ENCODE measurements around the gene FAHD2B. TPM values are rescaled to one million over a fixed set of nuclear protein-coding genes. Genes with fewer than 3 reads are reported as not detected.

FAHD2B gene, protein sequence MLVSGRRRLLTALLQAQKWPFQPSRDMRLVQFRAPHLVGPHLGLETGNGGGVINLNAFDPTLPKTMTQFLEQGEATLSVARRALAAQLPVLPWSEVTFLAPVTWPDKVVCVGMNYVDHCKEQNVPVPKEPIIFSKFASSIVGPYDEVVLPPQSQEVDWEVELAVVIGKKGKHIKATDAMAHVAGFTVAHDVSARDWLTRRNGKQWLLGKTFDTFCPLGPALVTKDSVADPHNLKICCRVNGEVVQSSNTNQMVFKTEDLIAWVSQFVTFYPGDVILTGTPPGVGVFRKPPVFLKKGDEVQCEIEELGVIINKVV
- 14.0 TPM for total RNA-seq

DNA sequence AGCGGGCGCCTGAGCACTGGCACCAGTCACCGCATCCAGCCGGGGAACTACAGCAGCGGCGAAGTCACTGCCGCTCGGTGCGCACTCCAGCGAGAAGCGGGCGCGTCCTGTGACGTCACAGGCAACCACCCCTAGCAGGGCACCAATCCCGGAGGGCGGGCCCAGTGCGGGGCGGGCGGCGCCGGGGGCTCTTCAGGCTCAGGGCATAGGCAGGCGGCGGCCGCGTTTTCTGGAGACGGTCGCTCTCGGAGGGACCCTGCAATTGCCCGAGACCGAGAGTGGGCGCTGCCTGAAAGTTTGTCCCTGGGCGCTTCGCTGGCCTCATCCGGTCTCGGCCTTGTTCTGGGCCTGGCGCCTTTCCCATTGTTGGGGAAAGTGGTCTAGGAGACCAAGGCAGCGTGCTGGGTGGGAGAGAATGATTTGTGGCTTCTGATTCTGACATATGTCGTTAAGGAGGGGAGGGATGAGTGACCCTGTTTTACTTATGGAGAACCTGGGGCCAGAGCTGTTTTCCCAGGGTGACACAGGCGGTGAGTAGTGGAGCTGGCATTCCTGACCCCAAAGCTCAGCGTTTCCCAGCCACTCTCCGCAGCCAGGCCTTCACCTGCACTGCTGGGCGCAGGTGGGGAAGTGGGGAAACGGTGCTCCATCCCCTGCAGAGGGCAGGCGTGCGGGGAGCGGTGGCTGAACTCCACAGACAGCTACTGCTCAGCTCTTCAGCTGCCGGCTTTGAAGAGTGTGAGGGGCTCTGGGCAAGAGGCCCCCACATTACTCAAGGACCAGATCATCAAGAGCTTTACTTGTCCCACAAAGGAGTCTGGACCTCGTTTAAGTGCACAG, at the start of gene FAHD2B:
TSS of gene FAHD2B (minus strand) at position 111 of the 840 bp plus-strand sequence. CDS start 3,176 bp downstream, outside the sequence.

DNA sequence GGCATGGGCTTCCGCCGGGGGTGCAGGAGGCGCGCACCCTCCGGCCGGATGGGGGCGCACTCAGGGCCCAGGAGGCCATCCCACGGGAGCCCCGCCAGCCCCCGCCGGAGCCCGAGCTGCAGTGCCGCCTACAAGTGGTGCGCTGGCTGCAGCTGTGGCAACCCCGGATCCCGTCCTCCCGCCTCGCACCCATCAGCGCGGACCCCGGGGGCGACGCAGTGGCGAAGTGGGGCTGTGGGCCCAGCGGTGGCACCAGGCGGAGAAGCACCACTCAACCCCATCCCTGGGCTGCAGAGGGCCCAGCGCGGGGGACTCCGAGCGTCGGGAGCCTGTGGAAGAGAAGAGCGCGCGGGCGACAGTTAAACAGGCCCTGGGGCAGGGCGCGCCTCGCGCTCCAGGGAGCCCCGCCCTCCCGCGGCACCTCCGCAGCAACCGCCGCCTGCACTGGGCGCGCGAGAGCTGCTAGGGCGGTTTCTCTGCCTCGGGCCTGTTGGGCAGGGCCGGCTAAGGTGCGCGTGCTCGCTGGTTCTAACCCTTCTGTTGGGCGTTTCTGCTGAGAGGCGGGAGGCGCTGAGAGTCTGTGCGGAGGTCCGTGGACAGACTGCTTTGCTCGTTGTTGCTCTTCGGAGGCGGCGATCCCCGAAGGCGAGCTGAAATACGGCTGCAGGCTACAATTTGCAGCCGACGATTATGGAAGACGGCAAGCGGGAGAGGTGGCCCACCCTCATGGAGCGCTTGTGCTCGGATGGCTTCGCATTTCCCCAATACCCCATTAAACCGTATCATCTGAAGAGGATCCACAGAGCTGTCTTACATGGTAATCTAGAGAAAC, 18.6 kb upstream of the FAHD2B start, which contains the start of gene ANKRD36:
TSS of gene ANKRD36 (plus strand) at position 104 of the 832 bp plus-strand sequence. CDS start at position 691, 587 bp downstream.

Other genes with a start within 250 kb of the FAHD2B start
- gene ANKRD39, start 236.9 kb downstream of the FAHD2B start, total RNA-seq = 19.5 TPM
- gene SEMA4C, start 224.8 kb downstream of the FAHD2B start, total RNA-seq = 57.8 TPM
- 0.49 TPM for gene FAM178B, start 108.3 kb downstream of the FAHD2B start, total RNA-seq
- 209 TPM for gene ANKRD36, start 18.3 kb upstream of the FAHD2B start, total RNA-seq

Measured in camera-type eye (tissue), 1 donor.